ENCODE data around the gene NDOR1. TPM values are rescaled to one million over a fixed set of nuclear protein-coding genes. Genes with fewer than 3 reads are reported as not detected.
A peak's percentile ranks its signal among the peaks of the same experiment; 100 is the strongest.
"Not testable (repeated sequence)": the region's sequence is repeated elsewhere in the genome, so short reads cannot be mapped to it uniquely, and the experiment has no call there.

The NDOR1 gene
- total RNA-seq, 1 donor from 2014 or later: 22.4 TPM

DNA sequence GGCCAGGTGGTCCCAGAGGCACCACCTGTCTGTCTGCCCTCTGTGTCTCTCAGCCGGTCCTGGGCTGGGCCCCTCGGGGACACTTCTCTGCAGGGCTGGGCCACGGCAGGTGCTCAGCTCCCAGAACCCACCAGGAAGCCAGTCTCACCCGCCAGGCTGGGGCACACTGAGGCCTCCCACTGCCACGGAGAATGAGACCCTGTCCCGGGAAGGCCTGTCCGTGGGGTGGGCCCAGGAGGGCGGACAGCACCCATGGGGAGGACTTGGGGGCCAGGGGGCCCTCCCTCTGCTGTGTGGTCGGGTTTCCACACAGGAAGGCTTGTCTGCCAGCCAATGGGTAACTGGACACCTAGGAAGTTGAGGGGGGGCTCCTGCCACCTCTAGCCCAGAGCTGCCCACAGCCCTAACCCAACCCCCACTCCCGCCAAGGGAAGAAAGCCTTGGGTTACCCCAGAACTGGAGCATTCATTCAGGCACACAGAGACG is 31.5 kb downstream of the NDOR1 start:
- no peak overlapping the region for H3K27ac Mint-ChIP-seq
- H3K4me1 Mint-ChIP-seq: peaks cover 17% of the 10 kb centered on the region
- H3K36me3 Mint-ChIP-seq: no peaks in the 10 kb centered on the region
- no peak for DNase-seq (ENCODE audit: low spot score in 2 of 2, unreplicated experiment in 2 of 2)
- no peaks in the 10 kb centered on the region for H3K9me3 Mint-ChIP-seq
- TF ChIP-seq, protein P1, sequence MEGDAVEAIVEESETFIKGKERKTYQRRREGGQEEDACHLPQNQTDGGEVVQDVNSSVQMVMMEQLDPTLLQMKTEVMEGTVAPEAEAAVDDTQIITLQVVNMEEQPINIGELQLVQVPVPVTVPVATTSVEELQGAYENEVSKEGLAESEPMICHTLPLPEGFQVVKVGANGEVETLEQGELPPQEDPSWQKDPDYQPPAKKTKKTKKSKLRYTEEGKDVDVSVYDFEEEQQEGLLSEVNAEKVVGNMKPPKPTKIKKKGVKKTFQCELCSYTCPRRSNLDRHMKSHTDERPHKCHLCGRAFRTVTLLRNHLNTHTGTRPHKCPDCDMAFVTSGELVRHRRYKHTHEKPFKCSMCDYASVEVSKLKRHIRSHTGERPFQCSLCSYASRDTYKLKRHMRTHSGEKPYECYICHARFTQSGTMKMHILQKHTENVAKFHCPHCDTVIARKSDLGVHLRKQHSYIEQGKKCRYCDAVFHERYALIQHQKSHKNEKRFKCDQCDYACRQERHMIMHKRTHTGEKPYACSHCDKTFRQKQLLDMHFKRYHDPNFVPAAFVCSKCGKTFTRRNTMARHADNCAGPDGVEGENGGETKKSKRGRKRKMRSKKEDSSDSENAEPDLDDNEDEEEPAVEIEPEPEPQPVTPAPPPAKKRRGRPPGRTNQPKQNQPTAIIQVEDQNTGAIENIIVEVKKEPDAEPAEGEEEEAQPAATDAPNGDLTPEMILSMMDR (IDR thresholded peaks at IDR 0.05; ENCODE audit: unreplicated experiment): no peak
- H3K27me3 Mint-ChIP-seq (ENCODE audit: low read depth): no peaks in the 10 kb centered on the region
- peak overlapping the region; percentile 8 for H3K4me3 Mint-ChIP-seq

DNA sequence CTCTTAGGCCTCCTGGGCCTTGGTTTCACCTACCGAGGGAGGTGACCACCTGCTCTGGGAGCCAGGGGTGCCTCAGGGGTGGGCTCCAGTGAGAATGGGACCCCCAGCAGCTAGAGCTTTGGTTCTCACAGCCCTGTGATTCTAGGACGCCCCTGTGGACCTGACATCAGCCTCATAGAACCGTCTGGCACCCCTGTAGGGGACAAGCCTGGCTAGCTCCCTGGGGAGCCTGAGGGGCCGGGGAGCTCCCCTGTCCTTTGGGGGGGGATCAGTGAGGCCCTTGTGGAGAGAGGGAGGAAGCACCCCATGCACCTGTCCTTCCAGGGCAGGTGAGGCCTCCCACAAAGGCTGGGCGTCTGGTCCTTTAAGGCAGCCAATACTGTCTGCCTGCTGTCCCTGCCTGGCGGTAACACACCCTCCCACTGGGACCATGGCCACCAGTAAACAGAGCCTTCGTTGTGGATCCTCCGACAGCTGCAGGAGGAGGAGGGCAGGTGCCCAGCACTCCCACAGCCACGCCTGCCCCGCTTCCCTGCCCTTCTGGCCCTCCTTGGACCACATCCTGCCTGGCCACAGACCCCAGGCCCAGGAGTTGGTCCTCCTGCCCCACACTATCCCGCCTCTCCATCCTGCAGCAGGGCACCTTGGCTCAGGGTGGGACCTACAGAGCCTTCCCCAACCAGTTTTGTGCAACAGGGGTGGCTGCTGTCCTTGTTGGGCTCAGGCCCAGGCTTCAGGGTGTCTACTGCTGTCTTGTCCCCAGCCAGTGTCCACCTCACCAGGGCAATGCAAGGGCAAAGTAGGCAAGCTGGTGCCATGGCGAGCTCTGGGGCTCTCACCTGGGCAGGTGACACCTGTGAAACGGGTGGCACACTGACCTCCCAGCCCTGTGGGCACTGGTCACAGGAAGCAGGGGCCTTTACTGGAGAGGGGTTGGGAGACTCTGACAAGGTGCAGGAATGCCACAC is 32.5 kb downstream of the NDOR1 start:
- TF ChIP-seq, protein P1 (IDR thresholded peaks at IDR 0.05; ENCODE audit: unreplicated experiment): no peak
- no peak overlapping the region for H3K27ac Mint-ChIP-seq
- H3K27me3 Mint-ChIP-seq (ENCODE audit: low read depth): no peaks in the 10 kb centered on the region
- H3K4me1 Mint-ChIP-seq: peaks cover 27% of the 10 kb centered on the region
- H3K36me3 Mint-ChIP-seq: peaks cover 8% of the 10 kb centered on the region
- H3K4me3 Mint-ChIP-seq: no peak overlapping the region
- DNase-seq (ENCODE audit: low spot score in 2 of 2, unreplicated experiment in 2 of 2): no peak
- no peaks in the 10 kb centered on the region for H3K9me3 Mint-ChIP-seq

DNA sequence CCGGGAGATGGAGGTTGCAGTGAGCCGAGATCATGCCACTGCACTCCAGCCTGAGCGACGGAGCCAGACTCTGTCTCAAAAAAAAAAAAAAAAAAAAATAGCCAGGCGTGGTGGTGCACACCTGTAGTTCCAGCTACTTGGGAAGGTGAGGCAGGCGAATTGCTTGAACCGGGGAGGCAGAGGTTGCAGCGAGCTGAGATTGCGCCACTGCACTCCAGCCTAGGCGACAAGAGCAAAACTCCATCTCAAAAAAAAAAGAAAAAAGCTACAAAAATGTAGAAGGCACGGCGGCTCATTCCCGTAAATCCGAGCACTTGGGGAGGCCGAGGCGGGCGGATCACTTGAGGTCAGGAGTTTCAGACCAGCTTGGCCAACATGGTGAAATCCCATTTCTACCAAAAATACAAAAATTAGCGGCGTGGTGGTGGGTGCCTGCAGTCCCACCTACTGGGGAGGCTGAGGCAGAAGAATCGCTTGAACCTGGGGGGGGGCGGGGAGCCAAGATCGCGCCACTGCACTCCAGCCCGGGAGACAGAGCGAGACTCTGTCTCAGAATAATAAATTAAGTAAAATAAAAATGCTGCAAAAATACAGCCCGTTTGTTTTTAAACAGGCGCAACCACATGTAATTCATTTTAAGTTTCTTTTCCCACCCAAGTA is 34.2 kb downstream of the NDOR1 start:
- H3K4me3 Mint-ChIP-seq: peak overlapping the region; percentile 65
- not testable (repeated sequence) for H3K27me3 Mint-ChIP-seq (ENCODE audit: low read depth); H3K9me3 Mint-ChIP-seq; DNase-seq (ENCODE audit: low spot score in 2 of 2, unreplicated experiment in 2 of 2)
- peaks cover 12% of the 10 kb centered on the region for H3K36me3 Mint-ChIP-seq
- H3K4me1 Mint-ChIP-seq: peaks cover 27% of the 10 kb centered on the region
- peak overlapping the region; percentile 84 for H3K27ac Mint-ChIP-seq

DNA sequence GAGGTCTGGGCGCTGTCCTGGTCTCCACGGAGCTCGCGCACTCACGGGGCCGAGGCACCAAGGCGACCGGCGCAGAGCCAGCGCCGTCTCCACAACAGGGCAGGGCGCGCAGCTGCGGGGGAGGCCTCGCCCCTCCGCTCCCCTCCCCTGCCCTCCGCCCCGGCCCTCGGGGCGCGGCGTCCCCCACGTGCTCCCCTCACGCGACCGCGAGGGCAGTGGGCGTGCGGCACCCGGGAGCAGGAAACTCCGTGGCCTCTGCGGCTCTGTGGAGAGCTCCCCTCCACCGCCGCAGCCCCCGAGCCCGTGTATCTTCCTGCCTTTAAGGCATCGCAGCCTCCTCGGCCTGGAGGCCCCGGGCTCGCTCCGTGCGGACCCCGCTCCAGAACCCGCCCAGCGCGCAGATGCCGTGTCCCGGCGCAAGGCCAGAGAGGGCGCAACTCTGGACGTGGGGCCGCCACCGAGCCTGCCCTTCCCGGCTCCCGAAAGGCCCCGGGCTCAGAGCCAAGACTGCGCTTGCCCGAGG is 34.9 kb downstream of the NDOR1 start:
- TF ChIP-seq, protein P1 (IDR thresholded peaks at IDR 0.05; ENCODE audit: unreplicated experiment): no peak
- H3K9me3 Mint-ChIP-seq: no peaks in the 10 kb centered on the region

DNA sequence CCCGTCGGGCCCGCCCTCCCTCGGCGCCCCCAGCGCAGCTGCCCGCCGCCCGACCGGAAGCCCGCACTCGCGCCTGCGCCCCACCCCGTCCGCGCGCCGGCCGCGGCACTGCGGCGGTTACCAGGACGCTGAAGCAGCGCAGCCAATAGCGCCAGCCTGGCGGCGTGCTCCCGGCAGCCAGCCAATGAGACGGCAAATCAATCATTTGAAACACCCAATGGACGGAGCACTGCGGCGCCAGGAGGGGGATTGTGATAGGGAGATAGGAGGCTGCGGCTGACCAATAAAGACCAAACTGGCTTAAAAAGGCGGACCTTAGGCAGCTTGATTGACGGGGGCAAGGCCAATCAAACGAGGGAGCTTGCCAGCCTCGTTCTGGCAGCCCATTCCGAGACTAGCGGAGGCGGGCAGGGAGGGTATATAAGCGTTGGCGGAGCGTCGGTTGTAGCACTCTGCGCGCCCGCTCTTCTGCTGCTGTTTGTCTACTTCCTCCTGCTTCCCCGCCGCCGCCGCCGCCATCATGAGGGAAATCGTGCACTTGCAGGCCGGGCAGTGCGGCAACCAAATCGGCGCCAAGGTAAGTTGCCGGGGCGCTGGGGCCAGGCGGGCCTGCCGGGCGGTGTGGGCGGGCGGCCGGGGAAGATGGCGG is 35.5 kb downstream of the NDOR1 start, which contains the start of gene TUBB4B:
TSS of gene TUBB4B (plus strand) at position 447 of the 649 bp plus-strand sequence. CDS start at position 521, 74 bp downstream.
- DNase-seq (ENCODE audit: low spot score in 2 of 2, unreplicated experiment in 2 of 2): peak; percentile 97 to 99
- Mint-ChIP-seq H3K9me3 (no peaks in the 10 kb centered on the region), H3K27ac (peak within 1 kb of the TSS; percentile 96), H3K4me1 (peaks cover 25% of the 10 kb centered on the region), H3K4me3 (peak within 1 kb of the TSS; percentile 89), H3K36me3 (peaks cover 12% of the 10 kb centered on the region), H3K27me3 (ENCODE audit: low read depth) (no peaks in the 10 kb centered on the region)
- TF ChIP-seq, protein P1 (IDR thresholded peaks at IDR 0.05; ENCODE audit: unreplicated experiment): no peak

More for the DNA sequence above, 34.9 kb downstream of the NDOR1 start:
- Mint-ChIP-seq H3K27ac (peak overlapping the region; percentile 84), H3K4me3 (peak overlapping the region; percentile 65), H3K4me1 (peaks cover 26% of the 10 kb centered on the region), H3K36me3 (peaks cover 12% of the 10 kb centered on the region), H3K27me3 (ENCODE audit: low read depth) (no peaks in the 10 kb centered on the region)
- peak; percentile 50 to 72 for DNase-seq (ENCODE audit: low spot score in 2 of 2, unreplicated experiment in 2 of 2)
